Measurements from ENCODE around the gene ROR1. TPM values are rescaled to one million over a fixed set of nuclear protein-coding genes. Genes with fewer than 3 reads are reported as not detected.
"Not testable (repeated sequence)": the region's sequence is repeated elsewhere in the genome, so short reads cannot be mapped to it uniquely, and the experiment has no call there.

ROR1 gene
- total RNA-seq, 1 donor = 52.5 TPM

GRCh38 chr1:63807046-63807445, 33.2 kb downstream of the ROR1 start:
- Histone ChIP-seq H2AFZ (ENCODE audit: low read length) (no peak overlapping the region), H3K4me3 (ENCODE audit: insufficient read depth, low read length) (no peak overlapping the region), H3K4me1 (ENCODE audit: insufficient read depth, low read length) (no peaks in the 10 kb centered on the region), H3K27me3 (ENCODE audit: insufficient read depth, low read length) (no peaks in the 10 kb centered on the region), H4K20me1 (ENCODE audit: insufficient read depth, low read length) (peaks cover 65% of the 10 kb centered on the region), H3K79me2 (ENCODE audit: insufficient read depth, low read length) (peaks cover 79% of the 10 kb centered on the region), H3K27ac (ENCODE audit: low read depth, low read length) (no peak overlapping the region), H3K4me2 (ENCODE audit: insufficient read depth, low read length) (no peak overlapping the region), H3K36me3 (ENCODE audit: insufficient read depth, low read length) (no peaks in the 10 kb centered on the region), H3K9me3 (ENCODE audit: low read depth, low read length) (no peaks in the 10 kb centered on the region)
- DNase-seq (ENCODE audit: insufficient read length, low spot score, missing footprints) = no peak
- no peak for TF ChIP-seq CTCF (IDR thresholded peaks at IDR 0.05; ENCODE audit: extremely low read depth, low read depth, low read length)

GRCh38 chr1:63810936-63811469, 37.2 kb downstream of the ROR1 start:
- Histone ChIP-seq H3K4me3 (ENCODE audit: insufficient read depth, low read length) (no peak overlapping the region), H4K20me1 (ENCODE audit: insufficient read depth, low read length) (peaks cover 61% of the 10 kb centered on the region), H3K27me3 (ENCODE audit: insufficient read depth, low read length) (no peaks in the 10 kb centered on the region), H3K36me3 (ENCODE audit: insufficient read depth, low read length) (no peaks in the 10 kb centered on the region), H3K4me2 (ENCODE audit: insufficient read depth, low read length) (no peak overlapping the region), H2AFZ (ENCODE audit: low read length) (no peak overlapping the region), H3K27ac (ENCODE audit: low read depth, low read length) (no peak overlapping the region), H3K4me1 (ENCODE audit: insufficient read depth, low read length) (peaks cover 11% of the 10 kb centered on the region), H3K79me2 (ENCODE audit: insufficient read depth, low read length) (peaks cover 79% of the 10 kb centered on the region), H3K9me3 (ENCODE audit: low read depth, low read length) (no peaks in the 10 kb centered on the region)
- no peak for TF ChIP-seq CTCF (IDR thresholded peaks at IDR 0.05; ENCODE audit: extremely low read depth, low read depth, low read length)
- DNase-seq (ENCODE audit: insufficient read length, low spot score, missing footprints) = no peak

GRCh38 chr1:63812071-63812700, 38.4 kb downstream of the ROR1 start:
- H2AFZ ChIP-seq (ENCODE audit: low read length) = no peak overlapping the region
- H3K36me3 ChIP-seq (ENCODE audit: insufficient read depth, low read length) = no peaks in the 10 kb centered on the region
- H3K27ac ChIP-seq (ENCODE audit: low read depth, low read length) = no peak overlapping the region
- no peak overlapping the region for H3K4me3 ChIP-seq (ENCODE audit: insufficient read depth, low read length)
- DNase-seq (ENCODE audit: insufficient read length, low spot score, missing footprints) = no peak
- H3K9me3 ChIP-seq (ENCODE audit: low read depth, low read length) = no peaks in the 10 kb centered on the region
- TF ChIP-seq CTCF (IDR thresholded peaks at IDR 0.05; ENCODE audit: extremely low read depth, low read depth, low read length) = no peak
- H3K4me2 ChIP-seq (ENCODE audit: insufficient read depth, low read length) = no peak overlapping the region
- H3K4me1 ChIP-seq (ENCODE audit: insufficient read depth, low read length) = peaks cover 18% of the 10 kb centered on the region
- peaks cover 83% of the 10 kb centered on the region for H3K79me2 ChIP-seq (ENCODE audit: insufficient read depth, low read length)
- peaks cover 63% of the 10 kb centered on the region for H4K20me1 ChIP-seq (ENCODE audit: insufficient read depth, low read length)
- no peaks in the 10 kb centered on the region for H3K27me3 ChIP-seq (ENCODE audit: insufficient read depth, low read length)

DNA sequence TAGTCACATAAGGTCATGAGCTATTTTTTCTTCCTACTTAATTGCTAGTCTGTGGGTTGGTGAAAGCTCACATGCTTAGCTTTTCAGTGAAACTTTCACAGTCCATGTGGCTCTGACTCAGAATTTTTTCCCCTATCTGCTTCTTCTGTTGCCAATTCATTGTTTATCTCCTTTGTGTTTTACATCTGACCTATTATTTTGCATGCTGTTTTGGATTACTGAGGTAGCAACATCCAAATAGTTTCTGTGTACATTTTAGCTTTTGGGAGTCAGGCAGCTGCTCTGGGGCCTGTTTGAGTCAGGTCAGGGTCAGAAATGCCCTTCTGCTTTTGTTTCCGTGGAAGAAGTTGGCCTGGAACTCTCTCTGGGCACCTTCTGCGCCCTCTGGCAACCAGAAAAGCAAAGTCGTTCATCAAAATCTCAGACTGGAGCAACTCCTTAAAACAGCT, 40.0 kb downstream of the ROR1 start:
- Histone ChIP-seq H3K4me1 (ENCODE audit: insufficient read depth, low read length) (peaks cover 35% of the 10 kb centered on the region), H3K79me2 (ENCODE audit: insufficient read depth, low read length) (peaks cover 84% of the 10 kb centered on the region), H3K27me3 (ENCODE audit: insufficient read depth, low read length) (no peaks in the 10 kb centered on the region), H3K4me3 (ENCODE audit: insufficient read depth, low read length) (no peak overlapping the region), H3K27ac (ENCODE audit: low read depth, low read length) (peak overlapping the region; percentile 57), H3K36me3 (ENCODE audit: insufficient read depth, low read length) (no peaks in the 10 kb centered on the region), H3K9me3 (ENCODE audit: low read depth, low read length) (no peaks in the 10 kb centered on the region), H2AFZ (ENCODE audit: low read length) (no peak overlapping the region), H4K20me1 (ENCODE audit: insufficient read depth, low read length) (peaks cover 59% of the 10 kb centered on the region), H3K4me2 (ENCODE audit: insufficient read depth, low read length) (peak overlapping the region; percentile 18)
- TF ChIP-seq CTCF (IDR thresholded peaks at IDR 0.05; ENCODE audit: extremely low read depth, low read depth, low read length) = no peak
- DNase-seq (ENCODE audit: insufficient read length, low spot score, missing footprints) = no peak

- H4K20me1 ChIP-seq (ENCODE audit: insufficient read depth, low read length) = peaks cover 57% of the 10 kb centered on the region
- H3K27me3 ChIP-seq (ENCODE audit: insufficient read depth, low read length); DNase-seq (ENCODE audit: insufficient read length, low spot score, missing footprints); H3K9me3 ChIP-seq (ENCODE audit: low read depth, low read length); H2AFZ ChIP-seq (ENCODE audit: low read length); H3K36me3 ChIP-seq (ENCODE audit: insufficient read depth, low read length); H3K4me3 ChIP-seq (ENCODE audit: insufficient read depth, low read length): not testable (repeated sequence)
- peak overlapping the region; percentile 43 for H3K27ac ChIP-seq (ENCODE audit: low read depth, low read length)
- peak overlapping the region; percentile 43 for H3K4me2 ChIP-seq (ENCODE audit: insufficient read depth, low read length)
- peaks cover 46% of the 10 kb centered on the region for H3K4me1 ChIP-seq (ENCODE audit: insufficient read depth, low read length)
- H3K79me2 ChIP-seq (ENCODE audit: insufficient read depth, low read length) = peaks cover 86% of the 10 kb centered on the region
Measured at GRCh38 chr1:63816217-63816815, 42.5 kb downstream of the ROR1 start.

Measured in osteoblast (primary cell).